NCI-H82 treated with DMSO at 0.1 percent for 48 hours (cell line): ENCODE results near the gene SPATA17.

Experiments used
- DNase-seq: peaks from one replicate; lab custom pipeline; 2025; ENCODE audit not compliant: unreplicated experiment; lab: John Stamatoyannopoulos, UW

The SPATA17 gene

GRCh38 chr1:217847643-217848042 lies 216.5 kb downstream of the SPATA17 start:
- DNase-seq, result no peak

GRCh38 chr1:217856342-217857034 lies 225.3 kb downstream of the SPATA17 start:
- DNase-seq, result no peak

GRCh38 chr1:217857061-217857460 lies 225.9 kb downstream of the SPATA17 start:
- DNase-seq, result no peak

- no peak for DNase-seq
Observed at GRCh38 chr1:217861658-217862057, 230.5 kb downstream of the SPATA17 start.

- DNase-seq, result no peak
Observed at GRCh38 chr1:217867446-217867995, 236.4 kb downstream of the SPATA17 start.

- DNase-seq, result no peak
Observed at GRCh38 chr1:217871955-217872354, 240.8 kb downstream of the SPATA17 start.

GRCh38 chr1:217875229-217875628 lies 244.1 kb downstream of the SPATA17 start:
- DNase-seq, result no peak

GRCh38 chr1:217876401-217876800 lies 245.3 kb downstream of the SPATA17 start:
- DNase-seq, result no peak

GRCh38 chr1:217876896-217877295 lies 245.8 kb downstream of the SPATA17 start:
- DNase-seq, result no peak

- DNase-seq, result no peak
Observed at GRCh38 chr1:217881131-217881543, 250.0 kb downstream of the SPATA17 start.

GRCh38 chr1:217881607-217882332 lies 250.6 kb downstream of the SPATA17 start:
- DNase-seq, result no peak

GRCh38 chr1:217885181-217885580 lies 254.0 kb downstream of the SPATA17 start:
- no peak for DNase-seq

GRCh38 chr1:217888328-217888727 lies 257.2 kb downstream of the SPATA17 start:
- no peak for DNase-seq

- DNase-seq, result peak; percentile 34
Observed at GRCh38 chr1:217889401-217889800, 258.3 kb downstream of the SPATA17 start.

- no peak for DNase-seq
Observed at GRCh38 chr1:217891966-217892365, 260.8 kb downstream of the SPATA17 start.

- DNase-seq, result no peak
Observed at GRCh38 chr1:217892750-217893149, 261.6 kb downstream of the SPATA17 start.

GRCh38 chr1:217895841-217896240 lies 264.7 kb downstream of the SPATA17 start:
- DNase-seq, result no peak

GRCh38 chr1:217896490-217896889 lies 265.3 kb downstream of the SPATA17 start:
- no peak for DNase-seq

GRCh38 chr1:217897100-217897499 lies 266.0 kb downstream of the SPATA17 start:
- no peak for DNase-seq

- DNase-seq, result no peak
Observed at GRCh38 chr1:217899614-217900013, 268.5 kb downstream of the SPATA17 start.

GRCh38 chr1:217907504-217907903 lies 276.4 kb downstream of the SPATA17 start:
- DNase-seq, result no peak

- DNase-seq, result no peak
Observed at GRCh38 chr1:217910203-217910602, 279.1 kb downstream of the SPATA17 start.
